DOHH2 (cell line): Measurements from ENCODE around the gene SLC16A9.

Source experiments
- H3F3A ChIP-seq: fragments of 200-600 bp; sonication (generic), shearing (Covaris generic); 2 replicates; pipeline ENCODE4 v1.6.0; 2016; ENCODE audit warnings: antibody characterized with exemption, mild to moderate bottlenecking; ENCODE audit not compliant: control insufficient read depth, insufficient read depth
- H3K27ac ChIP-seq: fragments of 200-600 bp; sonication (generic); 2 replicates; pipeline ENCODE4 v1.5.1; 2014; ENCODE audit warnings: low read depth, mild to moderate bottlenecking, low read length, moderate library complexity
- H3K27me3 ChIP-seq: fragments of 200-600 bp; sonication (generic); 2 replicates; pipeline ENCODE4 v1.6.1; 2014; ENCODE audit warnings: mild to moderate bottlenecking, low read length, mixed read lengths; ENCODE audit not compliant: control insufficient read depth
- H3K36me3 ChIP-seq: fragments of 200-600 bp; sonication (generic); 2 replicates; pipeline ENCODE4 v1.6.1; 2014; ENCODE audit warnings: mild to moderate bottlenecking, low read length, moderate library complexity, mixed read lengths; ENCODE audit not compliant: control insufficient read depth
- H3K4me1 ChIP-seq: fragments of 200-600 bp; sonication (generic); 2 replicates; pipeline ENCODE4 v1.6.1; 2014; ENCODE audit warnings: mild to moderate bottlenecking, low read length, mixed read lengths; ENCODE audit not compliant: control insufficient read depth
- H3K4me2 ChIP-seq: fragments of 200-600 bp; sonication (generic); 2 replicates; pipeline ENCODE4 v1.6.0; 2014; ENCODE audit warnings: mild to moderate bottlenecking, low read length, moderate library complexity
- H3K4me3 ChIP-seq: fragments of 200-600 bp; sonication (generic); 2 replicates; pipeline ENCODE4 v1.5.1; 2014; ENCODE audit warnings: mild to moderate bottlenecking, low read length, mixed read lengths
- H3K79me2 ChIP-seq: fragments of 200-600 bp; sonication (generic); 2 replicates; pipeline ENCODE4 v1.6.1; 2014; ENCODE audit warnings: mild to moderate bottlenecking, low read length, mixed read lengths; ENCODE audit not compliant: control insufficient read depth
- H3K9me2 ChIP-seq: fragments of 200-600 bp; sonication (generic); replicated peaks from 2 replicates; pipeline ENCODE4 v1.6.1; 2014; ENCODE audit warnings: mild to moderate bottlenecking, low read length, mixed read lengths; ENCODE audit not compliant: control insufficient read depth
- H3K9me3 ChIP-seq: fragments of 200-600 bp; sonication (generic); 2 replicates; pipeline ENCODE4 v1.6.1; 2014; ENCODE audit warnings: antibody characterized with exemption, low read length, mixed read lengths; ENCODE audit not compliant: control insufficient read depth, insufficient read depth
- H4K20me1 ChIP-seq: fragments of 200-600 bp; sonication (generic); 2 replicates; pipeline ENCODE4 v1.6.0; 2014; ENCODE audit warnings: low read depth, mild to moderate bottlenecking, antibody characterized with exemption, low read length, moderate library complexity; ENCODE audit not compliant: control insufficient read depth, insufficient read depth
- EZH2phosphoT487 ChIP-seq: fragments of 200-600 bp; sonication (generic); IDR thresholded peaks from 2 replicates; pipeline ENCODE4 v1.6.1; 2017; ENCODE audit warnings: borderline replicate concordance, mild to moderate bottlenecking, antibody characterized with exemption, low read length, moderate library complexity, mixed read lengths
- TF ChIP-seq, protein P1 (sequence below): fragments of 200-600 bp; sonication (generic); IDR thresholded peaks from one replicate; pipeline ENCODE4 v1.5.1; 2014; ENCODE audit warnings: antibody characterized with exemption, mild to moderate bottlenecking, low read depth, low read length; ENCODE audit not compliant: poor library complexity, severe bottlenecking

Gene SLC16A9

GRCh38 chr10:59704630-59705029 lies 5.0 kb downstream of the SLC16A9 start:
- no peaks in the 10 kb centered on the region for H3K9me2 ChIP-seq
- TF ChIP-seq, protein P1, sequence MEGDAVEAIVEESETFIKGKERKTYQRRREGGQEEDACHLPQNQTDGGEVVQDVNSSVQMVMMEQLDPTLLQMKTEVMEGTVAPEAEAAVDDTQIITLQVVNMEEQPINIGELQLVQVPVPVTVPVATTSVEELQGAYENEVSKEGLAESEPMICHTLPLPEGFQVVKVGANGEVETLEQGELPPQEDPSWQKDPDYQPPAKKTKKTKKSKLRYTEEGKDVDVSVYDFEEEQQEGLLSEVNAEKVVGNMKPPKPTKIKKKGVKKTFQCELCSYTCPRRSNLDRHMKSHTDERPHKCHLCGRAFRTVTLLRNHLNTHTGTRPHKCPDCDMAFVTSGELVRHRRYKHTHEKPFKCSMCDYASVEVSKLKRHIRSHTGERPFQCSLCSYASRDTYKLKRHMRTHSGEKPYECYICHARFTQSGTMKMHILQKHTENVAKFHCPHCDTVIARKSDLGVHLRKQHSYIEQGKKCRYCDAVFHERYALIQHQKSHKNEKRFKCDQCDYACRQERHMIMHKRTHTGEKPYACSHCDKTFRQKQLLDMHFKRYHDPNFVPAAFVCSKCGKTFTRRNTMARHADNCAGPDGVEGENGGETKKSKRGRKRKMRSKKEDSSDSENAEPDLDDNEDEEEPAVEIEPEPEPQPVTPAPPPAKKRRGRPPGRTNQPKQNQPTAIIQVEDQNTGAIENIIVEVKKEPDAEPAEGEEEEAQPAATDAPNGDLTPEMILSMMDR: no peak
- no peak for TF ChIP-seq EZH2phosphoT487
- peaks cover 11% of the 10 kb centered on the region for H3K4me1 ChIP-seq
- H4K20me1 ChIP-seq: no peaks in the 10 kb centered on the region
- no peaks in the 10 kb centered on the region for H3K79me2 ChIP-seq
- no peak overlapping the region for H3K27ac ChIP-seq
- H3K4me3 ChIP-seq: no peak overlapping the region
- no peaks in the 10 kb centered on the region for H3K9me3 ChIP-seq
- peaks cover 14% of the 10 kb centered on the region for H3K27me3 ChIP-seq
- H3F3A ChIP-seq: peaks cover 3% of the 10 kb centered on the region; the same call in 1 of the 2 replicates
- no peak overlapping the region for H3K4me2 ChIP-seq
- H3K36me3 ChIP-seq: no peaks in the 10 kb centered on the region

GRCh38 chr10:59702347-59702746 lies 7.3 kb downstream of the SLC16A9 start:
- H3F3A ChIP-seq: no peaks in the 10 kb centered on the region
- H3K9me3 ChIP-seq: no peaks in the 10 kb centered on the region
- H3K4me1 ChIP-seq: no peaks in the 10 kb centered on the region
- no peaks in the 10 kb centered on the region for H3K36me3 ChIP-seq
- no peaks in the 10 kb centered on the region for H3K27me3 ChIP-seq
- H3K4me2 ChIP-seq: no peak overlapping the region
- H4K20me1 ChIP-seq: no peaks in the 10 kb centered on the region
- no peak overlapping the region for H3K27ac ChIP-seq
- TF ChIP-seq EZH2phosphoT487: no peak
- TF ChIP-seq, protein P1: no peak
- H3K79me2 ChIP-seq: no peaks in the 10 kb centered on the region
- no peaks in the 10 kb centered on the region for H3K9me2 ChIP-seq
- H3K4me3 ChIP-seq: no peak overlapping the region

GRCh38 chr10:59700709-59701108 lies 8.9 kb downstream of the SLC16A9 start:
- Histone ChIP-seq H3F3A (no peaks in the 10 kb centered on the region), H4K20me1 (no peaks in the 10 kb centered on the region), H3K4me1 (no peaks in the 10 kb centered on the region), H3K79me2 (no peaks in the 10 kb centered on the region), H3K4me2 (no peak overlapping the region), H3K36me3 (no peaks in the 10 kb centered on the region), H3K4me3 (no peak overlapping the region), H3K27ac (no peak overlapping the region), H3K9me3 (no peaks in the 10 kb centered on the region), H3K27me3 (no peaks in the 10 kb centered on the region), H3K9me2 (no peaks in the 10 kb centered on the region)
- TF ChIP-seq EZH2phosphoT487: no peak
- TF ChIP-seq, protein P1: peak; percentile 42

- Histone ChIP-seq H3K36me3 (no peaks in the 10 kb centered on the region), H3K79me2 (no peaks in the 10 kb centered on the region), H3K4me3 (no peak overlapping the region), H3K9me2 (no peaks in the 10 kb centered on the region), H3K4me1 (no peaks in the 10 kb centered on the region), H4K20me1 (no peaks in the 10 kb centered on the region), H3K9me3 (no peaks in the 10 kb centered on the region), H3K4me2 (no peak overlapping the region), H3K27ac (no peak overlapping the region), H3F3A (no peaks in the 10 kb centered on the region), H3K27me3 (no peaks in the 10 kb centered on the region)
- no peak for TF ChIP-seq EZH2phosphoT487
- TF ChIP-seq, protein P1: no peak
Measured at GRCh38 chr10:59698326-59698725, 11.3 kb downstream of the SLC16A9 start.
